ENCODE results near the gene SAMMSON.

Gene SAMMSON

GRCh38 chr3:70028361-70028760, 28.8 kb downstream of the SAMMSON start:
- no peak for TF ChIP-seq CTCF (IDR thresholded peaks at IDR 0.05; ENCODE audit: control extremely low read depth, extremely low read depth, low read depth, missing control alignments)
- ChIA-PET CTCF (no interaction called here), POLR2A (no interaction called here)

GRCh38 chr3:70038693-70039092, 39.2 kb downstream of the SAMMSON start:
- POLR2A ChIA-PET: no interaction called here
- TF ChIP-seq CTCF (IDR thresholded peaks at IDR 0.05; ENCODE audit: control extremely low read depth, extremely low read depth, low read depth, missing control alignments): no peak
- no peak for DNase-seq (ENCODE audit: extremely low spot score)
- CTCF ChIA-PET: no interaction called here

More at GRCh38 chr3:70028361-70028760, 28.8 kb downstream of the SAMMSON start:
- no peak for DNase-seq (ENCODE audit: extremely low spot score)

- no peak for DNase-seq (ENCODE audit: extremely low spot score)
- CTCF ChIA-PET: no interaction called here
- POLR2A ChIA-PET: no interaction called here
- no peak for TF ChIP-seq CTCF (IDR thresholded peaks at IDR 0.05; ENCODE audit: control extremely low read depth, extremely low read depth, low read depth, missing control alignments)
Measured at GRCh38 chr3:70040386-70040785, 40.9 kb downstream of the SAMMSON start.

- POLR2A ChIA-PET: no interaction called here
- TF ChIP-seq CTCF (IDR thresholded peaks at IDR 0.05; ENCODE audit: control extremely low read depth, extremely low read depth, low read depth, missing control alignments): no peak
- no peak for DNase-seq (ENCODE audit: extremely low spot score)
- CTCF ChIA-PET: no interaction called here
Measured at GRCh38 chr3:70042641-70043040, 43.1 kb downstream of the SAMMSON start.

- no peak for TF ChIP-seq CTCF (IDR thresholded peaks at IDR 0.05; ENCODE audit: control extremely low read depth, extremely low read depth, low read depth, missing control alignments)
- ChIA-PET CTCF (no interaction called here), POLR2A (no interaction called here)
- DNase-seq (ENCODE audit: extremely low spot score): no peak
Measured at GRCh38 chr3:70049761-70050160, 50.2 kb downstream of the SAMMSON start.

GRCh38 chr3:70053293-70053692, 53.8 kb downstream of the SAMMSON start:
- no peak for DNase-seq (ENCODE audit: extremely low spot score)
- CTCF ChIA-PET: interaction anchor here (2.2 kb wide), 1 partner anchor 10 kb away, joined by 11 read pairs; no protein-coding TSS in a partner anchor
- TF ChIP-seq CTCF (IDR thresholded peaks at IDR 0.05; ENCODE audit: control extremely low read depth, extremely low read depth, low read depth, missing control alignments): no peak

GRCh38 chr3:70056081-70056480, 56.5 kb downstream of the SAMMSON start:
- no peak for TF ChIP-seq CTCF (IDR thresholded peaks at IDR 0.05; ENCODE audit: control extremely low read depth, extremely low read depth, low read depth, missing control alignments)
- ChIA-PET CTCF (no interaction called here), POLR2A (no interaction called here)
- no peak for DNase-seq (ENCODE audit: extremely low spot score)

More at GRCh38 chr3:70053293-70053692, 53.8 kb downstream of the SAMMSON start:
- POLR2A ChIA-PET: no interaction called here

All from GM10248 (cell line).